GM21423 (cell line): Measurements from ENCODE around the gene ANKRD53.
A peak's percentile ranks its signal among the peaks of the same experiment; 100 is the strongest.

ENCODE experiments used
- ATAC-seq: cut with Tn5 transposase; IDR thresholded peaks from one replicate; pipeline ENCODE4 v1.9.1; 2021; ENCODE audit warnings: mild to moderate bottlenecking, moderate library complexity; ENCODE audit not compliant: unreplicated experiment

ANKRD53 gene

DNA sequence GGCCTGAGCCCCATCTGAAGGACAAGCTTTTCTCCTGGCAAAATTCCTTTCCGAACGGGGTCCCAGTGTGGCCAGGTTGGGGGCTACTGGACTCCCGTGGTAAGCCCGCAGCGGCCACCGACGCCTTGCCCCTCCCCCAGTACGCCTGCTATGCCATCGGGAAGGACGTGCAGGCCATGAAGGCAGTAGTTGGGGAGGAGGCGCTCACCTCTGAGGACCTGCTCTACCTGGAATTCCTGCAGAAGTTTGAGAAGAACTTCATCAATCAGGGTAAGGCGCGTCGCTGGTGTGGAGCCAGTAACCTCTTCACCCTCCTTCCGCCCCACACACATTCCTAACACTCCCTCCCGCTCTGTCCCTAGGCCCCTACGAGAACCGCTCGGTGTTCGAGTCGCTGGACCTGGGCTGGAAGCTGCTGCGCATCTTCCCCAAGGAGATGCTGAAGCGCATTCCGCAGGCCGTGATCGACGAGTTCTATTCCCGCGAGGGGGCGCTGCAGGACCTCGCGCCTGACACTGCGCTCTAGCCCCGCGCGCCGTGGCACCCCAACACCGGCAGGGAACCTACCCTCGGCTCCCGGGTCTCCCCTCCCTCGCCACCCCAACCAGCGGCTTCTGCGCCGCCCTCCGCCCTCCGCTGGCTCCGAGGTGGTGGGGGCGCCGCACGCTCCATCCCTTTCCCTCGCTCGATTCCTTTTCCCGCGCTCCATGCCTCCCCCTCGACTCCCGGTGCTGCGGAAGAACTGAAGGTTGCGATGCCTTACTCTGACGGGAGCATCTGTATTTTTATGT lies 13.6 kb upstream of the ANKRD53 start:
- peak; percentile 83 for ATAC-seq

DNA sequence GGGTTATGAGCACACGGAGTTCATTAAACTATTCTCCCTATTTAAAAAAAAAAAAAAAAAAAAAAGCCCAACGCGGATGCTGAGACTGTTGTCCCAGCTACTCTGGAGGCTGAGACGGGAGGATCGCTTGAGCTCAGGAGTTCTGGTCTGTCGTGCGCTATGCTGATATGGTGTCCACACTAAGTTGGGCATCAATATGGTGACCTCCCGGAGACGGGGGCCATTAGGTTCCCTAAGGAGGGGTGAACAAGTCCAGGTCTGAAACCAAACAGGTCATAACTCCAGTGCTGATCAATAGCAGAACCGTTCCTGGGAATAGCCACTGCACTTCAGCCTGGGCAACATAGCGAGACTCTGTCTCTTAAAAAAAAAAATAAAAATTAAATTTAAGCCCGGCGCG lies 12.9 kb upstream of the ANKRD53 start:
- ATAC-seq = no peak

DNA sequence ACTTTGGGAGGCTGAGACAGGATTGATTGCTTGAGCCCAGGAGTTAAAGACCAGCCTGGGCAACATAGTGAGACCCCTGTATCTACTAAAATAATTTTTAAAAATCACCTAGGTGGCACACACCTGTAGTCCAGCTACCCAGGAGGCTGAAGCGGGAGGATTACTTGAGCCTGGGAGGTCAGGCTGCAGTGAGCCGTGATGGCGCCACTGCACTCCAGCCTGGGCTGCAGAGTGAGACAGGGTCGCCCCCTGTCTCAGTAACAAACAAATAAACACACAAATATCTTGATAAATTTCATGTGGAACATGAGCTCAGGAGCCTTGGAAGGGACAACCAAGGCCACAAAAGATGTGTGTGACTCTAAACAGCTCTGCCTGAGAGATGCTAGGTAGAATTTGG lies 11.7 kb upstream of the ANKRD53 start:
- no peak for ATAC-seq

DNA sequence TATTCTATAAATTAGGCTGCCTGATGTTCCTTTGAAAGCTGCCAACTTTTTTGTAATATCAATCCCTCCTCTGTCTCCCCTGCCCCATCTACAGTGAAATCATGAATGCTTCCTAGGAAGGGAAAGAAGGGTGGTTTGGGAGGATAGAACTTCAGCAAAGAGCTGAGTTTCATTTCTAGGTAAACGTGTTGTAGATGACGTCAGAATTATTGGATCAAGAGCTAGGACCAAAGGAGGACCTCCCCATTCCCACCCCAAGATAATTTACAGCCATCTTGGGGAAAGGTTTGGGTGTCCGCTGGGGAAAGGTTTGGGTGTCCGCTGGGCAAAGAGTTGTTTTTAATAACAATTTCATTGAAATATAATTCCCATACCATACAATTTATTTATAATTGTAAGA lies 11.2 kb upstream of the ANKRD53 start:
- ATAC-seq = no peak

DNA sequence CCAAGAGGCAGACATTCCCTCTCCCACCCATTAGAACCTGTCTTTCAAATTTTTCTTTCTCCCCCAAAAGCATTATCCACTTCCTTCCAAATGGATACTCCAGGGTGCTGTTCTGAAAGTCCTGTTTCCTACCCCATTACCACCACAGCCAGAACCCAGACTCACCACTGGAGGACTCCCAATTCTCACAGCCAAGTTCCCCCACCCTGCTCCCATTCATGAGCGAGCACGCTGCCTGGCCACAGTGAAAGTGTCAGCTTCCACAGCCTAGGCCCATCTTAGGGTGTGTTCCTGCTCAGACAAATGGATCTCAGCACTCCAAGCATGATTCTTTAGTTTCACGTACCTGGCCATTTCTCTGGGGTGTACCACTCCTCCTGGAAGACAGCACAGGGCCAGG lies 3.8 kb upstream of the ANKRD53 start:
- ATAC-seq = no peak

DNA sequence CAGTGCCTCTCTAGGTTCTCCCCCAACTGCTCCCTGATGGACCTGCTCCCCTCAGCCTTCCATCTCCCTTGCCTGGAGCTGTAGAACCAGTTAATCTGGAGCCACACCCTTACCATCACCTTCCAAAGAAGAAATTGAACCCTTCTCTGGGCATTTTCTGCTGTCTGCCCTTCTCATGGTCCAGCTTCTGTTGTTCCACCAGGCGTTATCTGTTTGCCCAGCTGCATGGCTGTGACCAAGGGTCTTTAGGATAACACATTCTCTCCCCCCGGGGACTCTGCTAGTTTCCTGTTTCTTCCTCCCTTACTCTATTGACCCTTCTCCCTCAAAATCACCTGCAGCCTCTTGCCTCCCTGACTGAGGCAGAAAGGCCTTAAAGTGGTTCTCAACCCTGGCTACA lies 3.2 kb upstream of the ANKRD53 start:
- ATAC-seq = no peak

DNA sequence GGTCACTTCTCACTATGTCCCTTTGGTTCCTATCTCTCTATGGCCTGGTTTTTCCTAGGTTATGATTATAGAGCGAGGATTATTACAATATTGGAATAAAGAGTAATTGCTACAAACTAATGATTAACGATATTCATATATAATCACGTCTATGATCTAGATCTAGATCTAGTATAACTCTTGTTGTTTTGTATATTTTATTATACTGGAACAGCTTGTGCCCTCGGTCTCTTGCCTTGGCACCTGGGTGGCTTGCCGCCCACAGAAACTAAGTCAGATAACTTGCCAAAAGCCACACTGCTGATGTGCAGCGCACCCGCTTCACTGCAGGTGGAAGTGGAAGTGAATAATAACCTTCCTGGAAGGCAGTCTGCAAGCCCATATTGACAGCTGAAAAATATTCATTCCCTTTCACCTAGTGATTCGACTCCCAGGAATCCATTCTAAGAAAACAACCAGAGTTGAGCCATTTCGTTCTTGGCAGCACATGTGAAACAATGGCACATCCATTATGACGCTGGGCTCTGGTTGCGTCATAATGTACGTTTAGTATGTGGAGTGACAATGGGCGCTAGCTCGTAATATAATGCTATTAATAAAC lies 725 bp upstream of the ANKRD53 start:
- no peak for ATAC-seq

DNA sequence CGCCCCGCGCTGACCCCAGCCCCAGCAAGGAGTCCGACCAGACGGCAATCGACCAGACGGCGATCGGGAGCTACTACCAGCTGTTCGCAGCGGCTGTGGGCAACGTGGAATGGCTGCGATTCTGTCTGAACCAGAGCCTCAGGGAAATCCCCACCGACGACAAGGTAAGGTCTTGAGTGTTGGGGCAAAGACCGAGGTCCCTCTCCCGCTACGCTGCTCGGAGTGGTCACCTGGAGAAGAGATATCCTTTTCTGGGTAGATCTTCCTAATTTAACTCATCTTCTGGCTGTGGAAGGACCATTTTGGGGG lies 704 bp downstream of the ANKRD53 start:
- ATAC-seq = no peak

DNA sequence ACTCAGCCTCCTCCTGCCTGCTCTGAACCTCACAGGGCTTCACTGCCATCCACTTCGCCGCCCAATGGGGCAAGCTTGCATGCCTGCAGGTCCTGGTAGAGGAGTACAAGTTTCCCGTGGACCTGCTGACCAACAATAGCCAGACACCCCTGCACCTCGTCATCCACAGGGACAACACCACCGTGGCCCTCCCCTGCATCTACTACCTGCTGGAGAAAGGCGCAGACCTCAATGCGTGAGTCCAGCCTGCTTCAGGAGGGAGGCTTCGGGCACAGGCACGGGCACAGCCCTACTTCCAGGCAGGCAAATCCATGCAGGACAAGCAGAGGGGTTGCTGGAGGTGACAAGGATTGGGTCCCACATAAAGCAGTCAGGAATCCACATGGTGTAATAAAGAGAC lies 1.2 kb downstream of the ANKRD53 start:
- no peak for ATAC-seq

DNA sequence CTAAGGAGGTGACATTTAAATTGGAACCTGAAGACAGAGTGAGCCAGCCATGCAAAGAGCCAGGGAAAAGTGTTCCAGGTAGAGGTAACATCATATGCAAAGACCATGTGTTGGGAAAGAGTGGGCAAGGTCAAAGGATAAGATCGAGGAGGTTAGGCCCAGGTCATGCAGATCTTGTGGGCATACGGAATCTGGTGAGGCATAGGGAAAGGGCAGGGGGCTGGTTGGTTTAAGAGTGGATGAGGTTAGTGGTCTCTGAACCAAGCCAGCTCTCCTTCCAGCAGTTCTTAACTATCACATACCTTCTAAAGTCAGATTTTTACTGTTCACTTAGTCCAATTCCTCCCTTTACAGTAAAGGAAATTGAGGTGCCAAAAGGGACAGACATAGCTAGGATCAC lies 3.0 kb downstream of the ANKRD53 start:
- no peak for ATAC-seq

DNA sequence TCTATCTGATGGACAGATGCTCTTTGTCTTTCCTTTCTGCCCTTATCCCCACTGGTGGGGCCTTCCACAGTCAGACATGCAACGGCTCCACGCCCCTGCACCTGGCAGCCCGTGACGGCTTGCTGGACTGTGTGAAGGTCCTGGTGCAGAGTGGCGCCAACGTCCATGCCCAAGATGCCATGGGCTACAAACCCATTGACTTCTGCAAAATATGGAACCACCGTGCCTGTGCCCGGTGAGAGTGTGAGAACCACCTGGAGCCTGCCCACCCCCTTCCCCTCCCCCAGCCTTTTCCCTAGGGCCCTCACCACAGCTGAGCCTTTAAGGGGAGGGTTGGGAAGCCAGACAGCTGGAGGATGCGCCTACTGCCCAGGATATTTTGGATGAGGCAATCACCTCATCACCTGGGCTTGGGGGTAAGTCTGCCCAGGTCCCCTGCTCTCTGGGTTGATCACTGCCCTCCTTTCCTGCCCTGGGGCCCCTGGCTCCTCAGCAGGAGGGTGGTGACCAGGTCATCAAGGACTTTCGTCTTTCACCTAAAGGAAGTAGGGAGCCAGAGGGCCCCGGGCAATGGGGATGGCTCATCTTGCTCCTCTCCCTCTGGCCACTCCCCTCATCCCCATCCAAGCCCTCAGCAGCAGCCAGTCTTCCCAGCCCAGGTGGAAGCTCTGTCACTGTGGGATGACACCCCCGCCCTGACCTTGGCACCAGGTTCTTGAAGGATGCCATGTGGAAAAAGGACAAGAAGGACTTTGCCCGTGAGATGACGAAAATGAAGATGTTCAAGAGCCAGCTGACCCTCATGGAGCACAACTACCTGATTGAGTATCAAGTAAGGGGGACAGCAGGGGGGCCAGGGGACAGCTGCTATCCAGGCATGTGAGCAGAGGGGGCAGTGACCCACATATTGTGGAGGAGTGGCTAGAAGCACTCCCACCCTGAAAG lies 3.7 kb downstream of the ANKRD53 start:
- ATAC-seq = no peak

DNA sequence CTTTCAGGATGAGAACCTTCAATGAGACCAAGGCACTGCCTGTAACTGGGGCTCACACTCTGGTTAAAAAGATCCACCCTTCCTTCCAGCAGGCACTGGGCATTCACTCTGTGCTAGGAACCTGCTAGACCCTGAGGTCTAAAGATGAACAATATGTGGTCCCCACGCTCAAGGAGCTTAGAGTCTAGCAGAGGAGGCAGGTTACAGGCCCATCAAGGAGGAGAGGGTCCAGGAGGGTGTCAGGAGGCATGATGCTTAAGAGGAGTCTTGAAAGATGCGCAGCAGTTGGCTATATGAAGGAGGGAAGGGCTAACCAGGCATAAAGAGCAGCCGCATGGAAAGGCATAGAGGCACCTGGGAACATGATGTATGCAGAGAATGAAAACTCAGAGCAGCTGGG lies 4.5 kb downstream of the ANKRD53 start:
- ATAC-seq = no peak

DNA sequence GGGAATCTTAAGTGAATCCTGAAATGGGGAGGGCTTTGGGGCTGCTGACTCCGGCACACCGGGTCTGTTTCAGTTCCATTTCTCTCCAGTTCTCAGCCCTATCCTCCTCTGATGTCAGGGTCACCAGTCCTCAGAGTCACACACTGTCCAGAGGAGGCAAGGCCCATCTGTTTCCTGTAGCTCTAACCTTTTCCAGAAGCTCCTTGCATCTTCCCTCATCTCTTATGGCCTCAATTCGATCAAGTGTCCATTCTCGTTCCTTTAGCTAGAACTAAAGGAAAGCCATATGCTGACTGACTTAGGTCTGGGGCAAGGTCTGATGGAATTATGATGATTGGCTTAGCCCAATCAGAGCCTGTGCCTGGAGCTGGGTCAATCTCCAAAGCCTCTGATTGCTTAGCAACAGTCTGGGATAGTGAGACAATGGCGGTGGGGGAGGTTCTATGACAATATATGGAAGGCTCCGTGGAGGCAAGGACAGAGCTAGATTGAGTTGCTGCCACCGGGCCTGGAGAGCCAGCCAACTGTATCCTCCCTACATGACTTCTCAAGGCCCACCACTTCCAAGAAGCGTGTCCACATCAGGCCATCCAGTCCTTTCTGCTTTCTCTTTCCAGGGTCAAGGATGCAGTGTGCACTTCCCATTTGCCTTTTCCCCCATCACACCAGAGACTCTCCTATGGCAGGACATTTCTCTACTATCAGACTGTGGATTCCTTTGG lies 5.2 kb downstream of the ANKRD53 start:
- no peak for ATAC-seq

DNA sequence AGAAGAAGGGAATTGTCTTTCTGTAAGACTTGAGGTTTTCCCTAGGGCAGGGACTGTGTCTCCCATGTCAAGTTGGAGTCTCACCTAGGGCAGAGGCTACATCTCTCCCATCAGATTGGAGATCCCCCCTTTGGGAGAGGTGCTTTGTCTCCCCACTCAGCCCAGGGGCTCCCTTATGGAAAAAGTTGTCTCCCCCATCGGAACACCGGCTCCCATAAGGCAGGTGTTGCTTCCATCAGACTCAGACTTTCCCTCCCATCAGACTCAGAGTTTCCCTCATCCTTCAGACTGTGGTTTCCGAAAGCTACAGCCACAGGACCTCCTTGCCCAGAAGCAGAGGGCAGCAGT lies 5.8 kb downstream of the ANKRD53 start:
- no peak for ATAC-seq

DNA sequence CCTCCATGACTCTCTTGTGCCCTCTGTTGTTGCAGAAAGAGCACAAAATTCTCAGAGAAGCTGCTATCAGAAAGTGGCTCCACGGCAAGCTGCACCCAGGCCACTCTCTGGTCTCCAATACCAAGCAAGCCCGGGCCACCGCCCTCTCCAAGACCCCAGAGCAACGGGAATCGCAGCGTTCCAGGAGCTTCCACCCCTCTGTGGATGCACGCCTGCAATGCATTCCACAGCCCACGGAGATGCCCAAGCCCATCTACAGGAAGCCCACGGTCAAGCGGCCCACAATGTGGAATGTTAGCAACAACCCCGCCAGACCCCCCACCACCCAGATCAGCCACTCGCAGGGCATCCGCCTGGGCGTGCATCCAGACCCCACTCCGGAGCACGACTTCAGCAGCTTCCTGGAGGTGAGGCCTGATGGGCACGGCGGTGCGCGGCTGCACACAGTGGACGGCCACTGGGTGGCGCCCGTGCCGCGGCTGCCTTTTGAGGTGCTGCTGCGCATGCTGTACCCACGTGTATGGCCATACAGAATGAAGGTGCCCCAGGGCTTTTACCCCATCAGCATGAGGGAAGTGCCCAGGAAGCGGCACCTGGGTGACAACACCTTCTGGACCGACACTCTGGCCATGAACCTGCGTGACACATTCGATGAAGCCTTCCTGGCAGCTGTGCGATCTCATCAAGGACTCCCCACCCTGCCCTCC lies 6.3 kb downstream of the ANKRD53 start:
- peak; percentile 96 for ATAC-seq

DNA sequence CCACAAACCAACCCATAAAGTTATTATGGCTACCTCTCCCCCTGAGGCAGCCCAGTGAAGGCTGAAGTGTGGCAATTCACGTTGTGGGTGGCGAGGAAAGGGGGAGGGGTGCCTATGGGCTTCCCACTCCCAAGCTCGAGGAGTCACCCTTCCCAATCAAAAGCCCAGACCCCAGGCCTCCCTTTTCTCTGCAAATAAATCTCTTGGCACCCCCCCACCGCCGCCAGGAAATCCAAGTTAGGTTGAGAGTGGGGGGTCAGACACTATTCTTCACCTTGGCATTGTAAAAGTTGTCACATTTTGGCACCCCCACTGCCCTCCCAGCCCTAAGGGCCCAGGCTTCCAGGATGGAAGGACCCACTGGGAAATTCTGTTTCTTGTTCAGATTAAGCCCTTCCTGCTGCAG lies 6.9 kb downstream of the ANKRD53 start:
- ATAC-seq = no peak

DNA sequence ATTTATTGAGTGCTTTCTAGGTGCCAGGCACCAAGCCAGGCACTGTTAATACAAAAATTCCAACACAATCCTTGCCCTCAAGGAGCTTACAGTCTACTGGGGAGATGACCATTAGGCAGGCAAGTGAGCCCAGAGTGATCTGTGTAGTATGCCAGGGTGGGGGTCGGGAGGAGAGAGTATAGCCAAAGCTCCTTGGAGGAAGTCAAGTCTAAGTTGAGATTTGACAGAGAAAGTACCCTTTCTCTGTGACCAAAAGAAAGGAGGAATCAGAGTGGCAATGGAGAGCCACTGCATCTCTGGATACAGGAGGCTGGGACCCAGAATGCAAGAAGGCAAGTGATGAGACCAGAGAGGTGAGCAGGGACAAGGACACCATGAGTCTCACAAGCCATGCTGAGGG lies 7.5 kb downstream of the ANKRD53 start:
- ATAC-seq = no peak

DNA sequence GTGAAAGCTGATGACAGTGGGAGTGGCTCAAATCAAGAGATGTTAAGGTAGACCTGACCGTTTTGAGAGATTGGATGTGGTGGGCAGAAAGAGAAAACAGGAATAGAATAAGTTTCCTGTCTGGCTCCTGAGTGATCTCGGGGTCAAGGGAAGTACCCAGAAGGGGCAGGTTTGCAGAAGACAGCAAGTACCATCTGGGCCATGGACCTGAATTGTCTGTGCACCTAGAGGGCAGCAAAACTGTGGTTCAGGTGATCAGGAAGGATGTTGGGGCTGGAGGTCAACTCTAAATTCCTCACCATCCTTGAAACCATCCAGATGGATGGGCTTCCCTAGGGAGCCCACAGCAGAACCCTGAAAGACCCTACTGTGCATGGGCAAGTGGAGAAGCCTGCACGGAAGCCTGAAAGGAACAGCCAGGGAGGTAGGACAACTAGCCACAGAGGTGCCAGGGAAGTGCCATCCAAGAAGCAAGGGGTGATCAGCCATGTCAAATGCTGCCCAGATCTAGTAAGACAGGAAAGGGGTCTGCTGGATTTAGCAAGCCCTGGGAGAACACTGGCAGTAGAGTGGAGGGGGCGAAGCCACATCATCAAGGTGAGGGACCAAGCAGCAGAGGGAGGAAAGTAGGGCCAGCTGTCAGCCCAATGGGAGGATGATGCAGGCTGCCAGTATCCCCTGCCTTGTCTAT lies 8.2 kb downstream of the ANKRD53 start:
- ATAC-seq = no peak

DNA sequence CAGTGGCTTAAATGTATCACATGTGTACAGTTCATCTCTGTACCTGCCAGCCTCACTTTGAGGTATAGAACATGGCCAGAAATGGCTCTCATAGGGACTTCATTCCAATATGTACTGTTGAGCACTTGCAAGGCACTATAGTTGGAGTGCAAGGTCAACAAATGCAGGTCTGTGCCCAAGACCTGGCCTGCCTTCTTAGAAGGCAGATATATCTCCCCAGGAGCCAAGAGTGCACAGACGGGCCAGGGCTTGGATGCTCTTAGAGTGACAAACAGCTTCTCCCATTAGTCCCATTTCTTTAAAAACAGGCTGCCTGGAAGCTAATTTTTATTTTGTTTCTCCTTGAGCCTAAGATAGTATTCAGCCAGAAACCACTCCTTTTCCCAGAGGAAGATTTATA lies 9.0 kb downstream of the ANKRD53 start:
- no peak for ATAC-seq

DNA sequence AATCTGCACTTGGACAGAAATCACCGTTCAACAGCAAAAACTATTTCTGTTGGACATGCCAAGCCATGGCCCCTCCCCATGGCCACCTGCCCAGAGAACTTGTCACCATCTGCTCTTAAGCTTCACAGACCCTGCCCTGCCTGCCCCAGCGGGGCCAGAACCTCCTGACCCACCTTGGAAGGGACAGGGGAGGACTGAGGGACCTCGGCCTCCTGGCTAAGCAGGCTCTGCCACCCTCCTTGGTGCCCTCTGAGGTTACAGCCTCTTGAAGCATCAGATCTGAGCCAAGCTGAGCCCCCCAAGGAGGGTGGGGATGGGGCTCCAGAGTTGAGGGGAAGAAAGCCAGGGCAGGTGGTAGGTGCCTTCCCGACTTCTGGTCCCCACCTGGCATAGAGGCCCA lies 9.7 kb downstream of the ANKRD53 start:
- no peak for ATAC-seq
